ENCODE data around the gene PLEKHM3. TPM values are rescaled to one million over a fixed set of nuclear protein-coding genes. Genes with fewer than 3 reads are reported as not detected.
"Not testable (repeated sequence)": the region's sequence is repeated elsewhere in the genome, so short reads cannot be mapped to it uniquely, and the experiment has no call there.

The PLEKHM3 gene
- total RNA-seq, 2 experiments from 2014 or later, result 4.9 to 5.4 TPM

DNA sequence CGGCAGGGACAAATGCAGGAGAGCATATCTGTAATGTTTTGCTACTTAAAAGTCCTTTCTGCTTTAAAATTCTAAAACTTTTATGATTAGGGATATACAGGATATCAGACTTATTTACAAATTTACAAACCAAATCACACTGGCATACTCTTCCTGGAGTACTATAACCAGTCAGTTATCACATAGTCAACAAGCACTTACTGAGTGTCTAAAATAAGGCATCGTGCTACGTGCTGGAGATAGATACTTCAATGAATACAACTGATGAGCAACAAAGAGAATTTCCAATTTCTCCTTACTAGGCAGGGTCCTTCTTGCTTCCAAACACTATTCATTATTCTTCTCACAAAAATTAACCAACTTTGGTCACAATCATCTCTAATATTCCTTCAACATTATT, 113.5 kb downstream of the PLEKHM3 start:
- Mint-ChIP-seq H3K36me3 (ENCODE audit: low read depth) (no peaks in the 10 kb centered on the region), H3K4me1 (no peaks in the 10 kb centered on the region), H3K4me3 (no peak overlapping the region), H3K27me3 (no peaks in the 10 kb centered on the region), H3K9me3 (no peaks in the 10 kb centered on the region), H3K27ac (no peak overlapping the region)
- DNase-seq, result no peak
- ChIA-PET POLR2A (no interaction called here), CTCF (no interaction called here)

DNA sequence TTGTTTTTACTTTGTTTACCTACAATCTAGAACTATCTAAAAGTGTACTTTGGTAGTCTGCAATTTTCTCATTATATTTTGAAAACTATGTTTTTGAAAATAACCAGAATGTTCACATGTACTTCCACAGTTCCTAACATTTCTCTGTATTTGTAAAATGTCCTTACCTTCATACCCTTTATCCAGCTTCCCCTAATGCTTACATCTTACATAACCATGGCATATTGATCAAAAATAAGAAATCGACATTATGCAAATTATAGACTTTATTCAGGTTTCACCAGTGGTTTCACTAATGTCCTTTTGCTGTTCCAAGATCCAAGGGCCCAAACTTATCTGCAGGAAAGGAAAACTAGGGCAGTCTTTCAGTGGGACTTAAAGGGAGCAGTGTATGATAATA, 114.1 kb downstream of the PLEKHM3 start:
- H3K9me3 Mint-ChIP-seq, result no peaks in the 10 kb centered on the region
- CTCF ChIA-PET, result no interaction called here
- no peak overlapping the region for H3K4me3 Mint-ChIP-seq
- POLR2A ChIA-PET, result no interaction called here
- no peaks in the 10 kb centered on the region for H3K27me3 Mint-ChIP-seq
- no peak for DNase-seq
- H3K4me1 Mint-ChIP-seq, result no peaks in the 10 kb centered on the region
- no peak overlapping the region for H3K27ac Mint-ChIP-seq
- no peaks in the 10 kb centered on the region for H3K36me3 Mint-ChIP-seq (ENCODE audit: low read depth)

DNA sequence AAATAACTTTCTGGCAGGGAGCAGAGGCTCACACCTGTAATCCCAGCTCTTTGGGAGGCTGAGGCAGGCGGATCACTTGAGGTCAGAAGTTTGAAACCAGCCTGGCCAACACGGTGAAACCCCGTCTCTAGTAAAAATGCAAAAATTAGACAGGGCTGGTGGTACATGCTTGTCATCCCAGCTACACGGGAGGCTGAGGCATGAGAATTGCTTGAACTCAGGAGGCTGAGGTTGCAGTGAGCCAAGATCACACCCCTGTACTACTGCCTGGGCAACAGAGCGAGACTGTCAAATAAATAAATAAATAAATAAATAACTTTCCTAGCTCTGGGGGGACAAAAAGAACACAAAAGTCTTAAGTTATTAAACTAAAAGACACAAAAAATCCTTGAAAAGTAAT, 118.8 kb downstream of the PLEKHM3 start:
- POLR2A ChIA-PET; H3K36me3 Mint-ChIP-seq (ENCODE audit: low read depth); H3K27ac Mint-ChIP-seq; H3K27me3 Mint-ChIP-seq; H3K9me3 Mint-ChIP-seq; DNase-seq; H3K4me1 Mint-ChIP-seq; H3K4me3 Mint-ChIP-seq: not testable (repeated sequence)
- CTCF ChIA-PET, result interaction anchor here (1.3 kb wide), 1 partner anchor 11 kb away, joined by 4 read pairs; no protein-coding TSS in a partner anchor

DNA sequence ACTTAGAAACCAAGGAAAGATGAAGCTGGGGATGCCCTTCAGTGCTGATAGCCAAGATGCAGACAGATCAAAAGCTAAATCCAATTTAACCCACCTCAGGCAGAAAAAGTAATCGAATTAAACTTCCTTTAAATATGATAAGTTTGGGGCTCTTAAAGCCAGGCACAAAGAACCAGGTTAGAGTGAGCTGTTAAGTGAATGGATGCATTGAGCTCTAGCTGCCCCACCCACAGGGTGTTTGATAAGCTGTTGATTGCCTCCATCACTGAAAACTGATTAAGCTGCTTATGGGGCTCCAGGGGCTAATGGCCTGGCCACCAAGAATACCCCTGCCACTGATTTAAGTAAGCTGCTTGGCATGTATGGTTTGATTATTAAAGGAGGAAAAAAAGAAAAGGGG, 119.8 kb downstream of the PLEKHM3 start:
- Mint-ChIP-seq H3K27ac (no peak overlapping the region), H3K36me3 (ENCODE audit: low read depth) (no peaks in the 10 kb centered on the region), H3K4me1 (no peaks in the 10 kb centered on the region), H3K4me3 (no peak overlapping the region), H3K27me3 (no peaks in the 10 kb centered on the region), H3K9me3 (no peaks in the 10 kb centered on the region)
- POLR2A ChIA-PET, result no interaction called here
- CTCF ChIA-PET, result no interaction called here
- DNase-seq, result no peak

DNA sequence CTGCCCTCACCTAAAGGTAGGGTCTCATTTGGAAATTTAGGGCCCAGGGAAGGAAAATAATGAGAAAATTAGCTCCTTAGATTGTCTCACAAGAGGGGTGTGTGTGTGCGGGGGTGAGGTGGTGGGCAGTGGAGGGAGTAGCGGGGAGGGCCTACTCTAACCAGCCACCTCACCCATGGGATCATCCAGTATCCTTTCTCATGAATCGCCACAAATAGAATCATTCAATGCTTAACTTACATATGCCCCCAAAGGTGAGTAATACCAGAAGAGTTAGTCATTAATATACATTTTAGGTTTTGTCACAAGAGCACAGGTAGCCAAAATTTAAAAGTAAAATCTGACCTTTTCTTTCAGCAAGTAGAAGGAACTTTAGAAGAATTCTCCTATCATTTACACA, 122.1 kb downstream of the PLEKHM3 start:
- no peaks in the 10 kb centered on the region for H3K9me3 Mint-ChIP-seq
- DNase-seq, result no peak
- H3K4me1 Mint-ChIP-seq, result no peaks in the 10 kb centered on the region
- no peak overlapping the region for H3K27ac Mint-ChIP-seq
- ChIA-PET CTCF (no interaction called here), POLR2A (no interaction called here)
- no peak overlapping the region for H3K4me3 Mint-ChIP-seq
- no peaks in the 10 kb centered on the region for H3K36me3 Mint-ChIP-seq (ENCODE audit: low read depth)
- no peaks in the 10 kb centered on the region for H3K27me3 Mint-ChIP-seq

DNA sequence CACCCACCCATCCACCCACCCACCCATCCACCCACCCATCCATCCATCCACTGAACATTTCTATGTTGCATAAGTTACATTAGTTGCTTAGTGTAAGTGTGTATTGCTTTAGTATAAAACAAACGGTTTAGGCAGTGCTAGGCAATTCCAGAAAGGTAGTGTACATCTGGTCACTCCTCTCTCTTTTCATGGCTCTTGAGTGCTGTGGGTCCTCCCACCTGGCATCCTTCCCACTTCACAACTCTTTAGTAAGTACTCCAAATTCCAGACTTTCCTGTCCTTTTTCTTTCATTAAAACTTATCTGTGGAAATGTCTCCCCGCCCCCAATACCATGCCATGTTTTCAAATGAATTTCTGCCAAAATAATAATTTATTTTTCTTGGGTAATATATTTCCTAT, 122.5 kb downstream of the PLEKHM3 start:
- POLR2A ChIA-PET, result no interaction called here
- Mint-ChIP-seq H3K9me3 (no peaks in the 10 kb centered on the region), H3K4me3 (no peak overlapping the region), H3K36me3 (ENCODE audit: low read depth) (no peaks in the 10 kb centered on the region), H3K27ac (no peak overlapping the region), H3K4me1 (no peaks in the 10 kb centered on the region), H3K27me3 (no peaks in the 10 kb centered on the region)
- CTCF ChIA-PET, result no interaction called here
- no peak for DNase-seq

DNA sequence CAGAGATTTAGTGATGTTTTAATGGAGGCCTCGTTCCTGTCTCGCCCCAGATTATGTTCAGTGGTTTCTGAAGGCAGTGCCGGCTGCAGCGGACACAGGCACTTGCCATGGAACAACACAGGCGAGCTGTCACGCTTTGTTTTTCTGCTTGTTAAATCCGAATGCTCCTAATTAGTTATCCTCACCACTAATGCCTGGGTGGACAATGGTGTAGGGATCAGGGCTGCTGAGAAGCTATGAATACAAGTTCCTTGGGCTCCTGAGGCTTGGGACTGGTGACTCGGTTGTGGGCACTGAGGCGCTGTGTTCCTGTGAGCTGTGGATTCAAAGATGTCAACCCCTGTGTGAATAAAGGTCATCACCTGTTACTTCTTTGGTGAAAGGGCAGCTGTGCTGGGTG, 123.5 kb downstream of the PLEKHM3 start:
- Mint-ChIP-seq H3K27ac (no peak overlapping the region), H3K9me3 (no peaks in the 10 kb centered on the region), H3K27me3 (no peaks in the 10 kb centered on the region), H3K4me1 (no peaks in the 10 kb centered on the region), H3K36me3 (ENCODE audit: low read depth) (no peaks in the 10 kb centered on the region), H3K4me3 (no peak overlapping the region)
- no peak for DNase-seq
- POLR2A ChIA-PET, result no interaction called here
- CTCF ChIA-PET, result no interaction called here

DNA sequence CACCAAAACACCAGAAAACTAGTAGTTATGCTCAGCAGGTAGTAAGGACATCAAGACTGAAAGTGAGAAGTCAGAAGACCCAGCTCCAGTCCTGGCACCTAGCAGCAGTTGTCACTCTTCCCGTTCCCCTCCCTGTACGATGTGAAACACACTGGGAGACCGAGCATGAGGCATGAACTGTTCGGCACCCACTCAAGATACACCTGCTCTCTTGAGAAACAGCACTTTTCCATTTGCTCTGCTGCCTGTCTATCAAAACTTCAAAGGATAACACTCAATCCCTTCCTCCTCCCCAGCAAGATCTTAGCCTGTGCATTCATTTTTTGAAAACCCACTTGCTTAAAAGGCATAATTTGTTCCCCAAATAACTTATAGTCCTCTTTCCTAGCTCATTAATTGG, 123.9 kb downstream of the PLEKHM3 start:
- Mint-ChIP-seq H3K4me1 (no peaks in the 10 kb centered on the region), H3K36me3 (ENCODE audit: low read depth) (no peaks in the 10 kb centered on the region), H3K9me3 (no peaks in the 10 kb centered on the region), H3K27me3 (no peaks in the 10 kb centered on the region), H3K4me3 (no peak overlapping the region), H3K27ac (no peak overlapping the region)
- ChIA-PET POLR2A (no interaction called here), CTCF (no interaction called here)
- DNase-seq, result no peak

DNA sequence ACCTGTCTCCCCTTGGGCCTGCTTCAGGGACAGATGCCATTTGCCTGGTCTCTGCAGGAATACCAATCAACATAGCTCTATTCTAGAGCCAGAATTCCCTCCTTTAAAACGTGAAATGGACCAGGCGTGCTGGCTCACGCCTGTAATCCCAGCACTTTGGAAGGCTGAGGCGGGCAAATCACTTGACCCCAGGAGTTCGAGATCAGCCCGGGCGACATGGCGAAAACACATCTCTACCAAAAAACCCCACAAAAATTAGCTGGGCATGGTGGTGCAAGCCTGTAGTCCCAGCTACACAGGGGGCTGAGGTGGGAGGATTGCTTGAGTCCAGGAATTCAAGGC, 127.0 kb downstream of the PLEKHM3 start:
- DNase-seq, result no peak
- ChIA-PET CTCF (no interaction called here), POLR2A (no interaction called here)
- no peak overlapping the region for H3K4me3 Mint-ChIP-seq
- no peaks in the 10 kb centered on the region for H3K36me3 Mint-ChIP-seq (ENCODE audit: low read depth)
- H3K9me3 Mint-ChIP-seq, result no peaks in the 10 kb centered on the region
- H3K4me1 Mint-ChIP-seq, result no peaks in the 10 kb centered on the region
- no peak overlapping the region for H3K27ac Mint-ChIP-seq
- H3K27me3 Mint-ChIP-seq, result no peaks in the 10 kb centered on the region

DNA sequence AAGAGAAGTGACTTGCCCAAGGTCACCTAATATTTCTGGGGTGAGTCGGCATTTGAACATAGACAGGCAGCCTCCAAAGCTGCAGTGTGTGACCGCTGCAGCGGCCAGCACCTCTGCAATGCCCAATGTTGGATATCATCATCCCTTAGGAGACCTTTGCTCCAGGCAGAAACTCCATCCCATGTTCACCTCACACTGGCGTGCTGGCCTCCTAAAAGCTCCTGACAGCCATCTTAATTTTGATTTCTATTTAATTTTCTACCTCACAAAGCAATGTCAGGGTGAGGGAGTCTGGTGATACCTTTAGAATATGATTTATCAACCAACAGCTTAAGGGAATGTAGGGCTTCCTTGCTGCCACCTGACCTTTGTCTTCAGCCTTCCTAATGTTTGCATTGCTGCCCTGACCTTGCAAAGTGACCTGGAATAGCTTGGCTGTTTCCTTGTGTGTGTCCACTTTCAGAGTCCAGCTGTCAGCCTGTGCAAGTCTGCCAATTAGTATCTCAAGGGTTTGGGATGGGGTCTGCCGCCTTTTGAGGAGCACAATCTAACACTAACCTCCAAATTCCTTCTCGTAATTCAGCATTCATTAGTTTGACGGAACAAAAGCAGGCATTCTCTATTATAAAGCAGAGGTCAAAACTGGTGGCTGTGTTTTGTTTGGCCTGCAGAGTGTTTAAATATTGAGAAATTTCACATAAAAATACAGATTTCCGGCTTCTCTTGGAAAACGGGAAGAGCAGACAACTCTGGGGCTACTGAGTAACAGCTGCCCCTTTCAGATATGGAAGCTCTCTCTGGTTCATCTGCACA, 127.6 kb downstream of the PLEKHM3 start:
- DNase-seq, result no peak
- CTCF ChIA-PET, result no interaction called here
- POLR2A ChIA-PET, result no interaction called here
- no peak overlapping the region for H3K27ac Mint-ChIP-seq
- H3K36me3 Mint-ChIP-seq (ENCODE audit: low read depth), result no peaks in the 10 kb centered on the region
- H3K9me3 Mint-ChIP-seq, result no peaks in the 10 kb centered on the region
- no peaks in the 10 kb centered on the region for H3K27me3 Mint-ChIP-seq
- no peak overlapping the region for H3K4me3 Mint-ChIP-seq
- H3K4me1 Mint-ChIP-seq, result no peaks in the 10 kb centered on the region

DNA sequence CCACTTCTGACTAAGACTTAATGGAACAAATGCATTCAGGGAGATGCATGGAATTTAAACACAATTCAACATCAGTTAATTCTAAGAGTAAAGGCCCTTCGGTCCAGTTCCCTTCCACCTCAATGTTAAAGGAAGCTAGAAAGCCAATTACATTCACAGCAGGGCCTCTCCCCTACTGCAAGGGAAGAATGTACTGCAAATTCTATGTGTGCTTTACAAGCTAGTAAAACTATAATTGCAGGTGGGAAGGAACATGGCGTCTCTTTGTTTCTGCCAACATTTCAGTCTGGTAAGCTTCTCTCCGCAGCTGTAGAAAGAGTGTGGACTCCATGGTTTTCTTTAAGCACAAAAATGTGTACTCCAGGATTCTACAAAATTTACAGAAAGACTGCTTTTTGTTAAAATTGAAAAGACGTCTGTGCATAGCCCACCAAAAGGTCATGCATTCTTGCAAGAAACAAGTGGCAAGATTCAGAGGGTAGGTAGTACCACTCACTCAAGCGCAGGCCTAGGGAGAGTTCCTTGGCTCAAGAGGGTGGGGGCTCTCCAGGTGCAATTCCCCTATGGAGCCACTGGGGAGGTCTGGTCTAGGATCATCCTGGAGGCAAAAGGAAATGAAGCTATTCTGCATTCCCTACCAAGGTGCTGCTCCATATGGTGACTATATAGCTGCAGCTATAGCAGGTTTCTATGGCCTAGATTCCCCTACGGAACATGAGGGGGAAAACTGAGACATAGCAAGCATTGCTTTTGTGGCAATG, 128.6 kb downstream of the PLEKHM3 start:
- H3K36me3 Mint-ChIP-seq (ENCODE audit: low read depth), result no peaks in the 10 kb centered on the region
- H3K27ac Mint-ChIP-seq, result no peak overlapping the region
- DNase-seq, result no peak
- H3K4me1 Mint-ChIP-seq, result no peaks in the 10 kb centered on the region
- POLR2A ChIA-PET, result no interaction called here
- CTCF ChIA-PET, result no interaction called here
- no peaks in the 10 kb centered on the region for H3K9me3 Mint-ChIP-seq
- no peak overlapping the region for H3K4me3 Mint-ChIP-seq
- H3K27me3 Mint-ChIP-seq, result no peaks in the 10 kb centered on the region

DNA sequence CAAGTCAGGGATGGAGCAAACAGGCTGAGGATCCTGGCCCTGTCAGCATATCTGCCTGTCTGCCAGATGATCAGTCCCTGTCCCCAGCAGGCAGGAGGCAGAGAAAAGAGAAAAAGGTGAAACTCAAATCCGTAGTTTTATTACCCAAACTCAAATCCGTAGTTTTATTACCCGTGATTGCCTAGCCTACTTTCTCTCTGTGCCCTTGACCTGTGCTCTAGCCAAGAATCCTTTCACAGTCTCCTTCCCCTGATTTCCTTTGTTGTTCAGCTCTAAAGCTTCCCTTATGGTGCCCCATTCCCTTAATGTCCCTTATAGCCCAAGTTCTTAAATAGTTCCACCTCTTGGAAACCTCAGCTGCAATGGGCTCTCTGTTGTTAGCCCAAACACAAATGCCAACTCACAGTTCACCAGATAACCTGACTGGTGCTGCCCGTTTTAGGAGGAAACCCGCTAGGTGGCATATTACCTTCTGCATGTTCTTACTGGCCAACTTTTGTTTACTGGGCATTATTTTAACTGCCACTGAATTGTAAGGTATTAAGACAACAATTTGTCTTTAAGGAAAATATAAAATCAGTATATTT, 130.0 kb downstream of the PLEKHM3 start:
- Mint-ChIP-seq H3K9me3 (no peaks in the 10 kb centered on the region), H3K4me1 (no peaks in the 10 kb centered on the region), H3K36me3 (ENCODE audit: low read depth) (no peaks in the 10 kb centered on the region), H3K4me3 (no peak overlapping the region), H3K27me3 (no peaks in the 10 kb centered on the region), H3K27ac (no peak overlapping the region)
- CTCF ChIA-PET, result no interaction called here
- POLR2A ChIA-PET, result no interaction called here
- DNase-seq, result no peak

DNA sequence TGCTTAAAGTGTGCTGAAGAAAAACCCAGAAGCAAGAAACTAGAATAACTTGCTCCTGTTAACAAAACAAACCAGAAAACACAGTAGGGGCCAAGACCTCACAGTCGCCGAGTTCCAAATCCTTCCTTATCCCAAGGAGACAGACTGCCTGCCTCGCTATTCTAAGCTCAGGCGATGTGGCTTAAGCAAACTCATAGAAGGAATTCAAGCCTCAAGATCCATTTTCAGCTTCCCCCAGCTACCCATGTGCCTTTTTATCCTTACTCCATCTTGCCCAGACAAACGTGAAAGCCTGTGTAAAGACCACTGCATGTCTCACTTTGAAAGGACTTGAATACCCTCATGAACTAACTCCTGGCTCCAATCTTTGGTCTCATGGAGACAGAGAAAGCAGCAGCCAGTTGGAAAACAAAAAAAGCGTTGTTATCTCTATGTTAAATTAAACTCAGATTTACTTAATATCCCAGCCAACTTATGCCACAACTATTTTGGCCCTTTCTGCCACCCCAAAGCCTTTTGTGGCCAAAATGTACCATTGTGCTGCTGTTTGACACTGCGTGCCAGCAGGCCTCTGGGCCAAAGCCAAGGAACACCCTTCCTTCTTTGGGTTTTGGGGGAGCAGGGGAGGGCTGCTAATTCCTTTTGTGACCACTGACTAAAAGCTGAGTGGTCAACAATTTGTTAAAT, 132.5 kb downstream of the PLEKHM3 start:
- ChIA-PET POLR2A (no interaction called here), CTCF (no interaction called here)
- no peaks in the 10 kb centered on the region for H3K36me3 Mint-ChIP-seq (ENCODE audit: low read depth)
- no peak overlapping the region for H3K27ac Mint-ChIP-seq
- DNase-seq, result no peak
- no peaks in the 10 kb centered on the region for H3K4me1 Mint-ChIP-seq
- H3K9me3 Mint-ChIP-seq, result no peaks in the 10 kb centered on the region
- H3K27me3 Mint-ChIP-seq, result no peaks in the 10 kb centered on the region
- no peak overlapping the region for H3K4me3 Mint-ChIP-seq

Data from activated CD4-positive, alpha-beta memory T cell treated with anti-CD3 and anti-CD28 coated beads, Interleukin-2, amount 10 ng/mL, durations not matched to agents 7 days and 5 days (primary cell).